Activated naive CD8-positive, alpha-beta T cell (primary cell): ENCODE measurements around the gene RNASE9.
"Not testable (repeated sequence)": the region's sequence is repeated elsewhere in the genome, so short reads cannot be mapped to it uniquely, and the experiment has no call there.

Experiments used
- H3K27ac Mint-ChIP-seq: one replicate; pipeline ENCODE4 v1.8.0; 2021; ENCODE audit warnings: mixed read lengths
- H3K27me3 Mint-ChIP-seq: one replicate; pipeline ENCODE4 v1.8.0; 2021; ENCODE audit warnings: mixed read lengths
- H3K36me3 Mint-ChIP-seq: one replicate; pipeline ENCODE4 v1.8.0; 2021; ENCODE audit warnings: mixed read lengths
- H3K4me1 Mint-ChIP-seq: one replicate; pipeline ENCODE4 v1.8.0; 2021; ENCODE audit warnings: low read depth, mixed read lengths
- H3K4me3 Mint-ChIP-seq: one replicate; pipeline ENCODE4 v1.8.0; 2021; ENCODE audit warnings: mild to moderate bottlenecking, mixed read lengths
- H3K9me3 Mint-ChIP-seq: one replicate; pipeline ENCODE4 v1.8.0; 2021; ENCODE audit warnings: low read depth, mixed read lengths

The RNASE9 gene

GRCh38 chr14:20587489-20588154 lies 26.8 kb upstream of the RNASE9 start, which contains the start of gene RNASE11:
TSS of gene RNASE11 (minus strand) at chr14:20588001.
- Mint-ChIP-seq H3K9me3 (no peaks in the 10 kb centered on the region), H3K27ac (no peak within 1 kb of the TSS), H3K4me3 (no peak within 1 kb of the TSS), H3K36me3 (no peaks in the 10 kb centered on the region), H3K27me3 (peaks cover 7% of the 10 kb centered on the region), H3K4me1 (no peaks in the 10 kb centered on the region)

- Mint-ChIP-seq H3K9me3 (no peaks in the 10 kb centered on the region), H3K4me1 (no peaks in the 10 kb centered on the region), H3K36me3 (no peaks in the 10 kb centered on the region), H3K27ac (no peak overlapping the region), H3K27me3 (peaks cover 7% of the 10 kb centered on the region), H3K4me3 (no peak overlapping the region)
Observed at GRCh38 chr14:20583908-20584307, 23.1 kb upstream of the RNASE9 start.

GRCh38 chr14:20583142-20583541 lies 22.3 kb upstream of the RNASE9 start:
- Mint-ChIP-seq H3K27me3 (peaks cover 7% of the 10 kb centered on the region), H3K36me3 (no peaks in the 10 kb centered on the region), H3K4me1 (no peaks in the 10 kb centered on the region), H3K27ac (no peak overlapping the region), H3K4me3 (no peak overlapping the region), H3K9me3 (no peaks in the 10 kb centered on the region)

GRCh38 chr14:20580242-20580641 lies 19.4 kb upstream of the RNASE9 start:
- H3K4me1 Mint-ChIP-seq = no peaks in the 10 kb centered on the region
- peaks cover 2% of the 10 kb centered on the region for H3K27me3 Mint-ChIP-seq
- no peak overlapping the region for H3K4me3 Mint-ChIP-seq
- no peak overlapping the region for H3K27ac Mint-ChIP-seq
- no peaks in the 10 kb centered on the region for H3K9me3 Mint-ChIP-seq
- no peaks in the 10 kb centered on the region for H3K36me3 Mint-ChIP-seq

GRCh38 chr14:20578784-20579502 lies 18.1 kb upstream of the RNASE9 start:
- Mint-ChIP-seq H3K27me3 (peaks cover 2% of the 10 kb centered on the region), H3K36me3 (no peaks in the 10 kb centered on the region)

GRCh38 chr14:20578325-20578724 lies 17.5 kb upstream of the RNASE9 start:
- Mint-ChIP-seq H3K27me3 (no peaks in the 10 kb centered on the region), H3K4me3 (no peak overlapping the region), H3K4me1 (no peaks in the 10 kb centered on the region), H3K9me3 (no peaks in the 10 kb centered on the region), H3K36me3 (no peaks in the 10 kb centered on the region), H3K27ac (no peak overlapping the region)

More at GRCh38 chr14:20578784-20579502, 18.1 kb upstream of the RNASE9 start:
- Mint-ChIP-seq H3K9me3 (no peaks in the 10 kb centered on the region), H3K4me1 (no peaks in the 10 kb centered on the region), H3K27ac (no peak overlapping the region), H3K4me3 (no peak overlapping the region)

GRCh38 chr14:20572382-20572990 lies 11.6 kb upstream of the RNASE9 start:
- H3K9me3 Mint-ChIP-seq, H3K4me3 Mint-ChIP-seq, H3K27ac Mint-ChIP-seq, H3K36me3 Mint-ChIP-seq, H3K27me3 Mint-ChIP-seq, H3K4me1 Mint-ChIP-seq: not testable (repeated sequence)

- not testable (repeated sequence) for H3K27me3 Mint-ChIP-seq, H3K27ac Mint-ChIP-seq, H3K4me3 Mint-ChIP-seq, H3K36me3 Mint-ChIP-seq, H3K9me3 Mint-ChIP-seq
- peaks cover 11% of the 10 kb centered on the region for H3K4me1 Mint-ChIP-seq
Observed at GRCh38 chr14:20570720-20571119, 9.9 kb upstream of the RNASE9 start.

- H3K27me3 Mint-ChIP-seq, H3K27ac Mint-ChIP-seq, H3K36me3 Mint-ChIP-seq, H3K9me3 Mint-ChIP-seq, H3K4me3 Mint-ChIP-seq: not testable (repeated sequence)
- H3K4me1 Mint-ChIP-seq = peaks cover 11% of the 10 kb centered on the region
Observed at GRCh38 chr14:20569865-20570264, 9.0 kb upstream of the RNASE9 start.

- Mint-ChIP-seq H3K4me3 (no peak overlapping the region), H3K27me3 (no peaks in the 10 kb centered on the region), H3K27ac (no peak overlapping the region), H3K4me1 (peaks cover 11% of the 10 kb centered on the region), H3K36me3 (peaks cover 3% of the 10 kb centered on the region), H3K9me3 (no peaks in the 10 kb centered on the region)
Observed at GRCh38 chr14:20569066-20569465, 8.2 kb upstream of the RNASE9 start.

- Mint-ChIP-seq H3K9me3 (no peaks in the 10 kb centered on the region), H3K27me3 (no peaks in the 10 kb centered on the region), H3K4me3 (no peak overlapping the region), H3K4me1 (peaks cover 11% of the 10 kb centered on the region), H3K36me3 (peaks cover 3% of the 10 kb centered on the region), H3K27ac (no peak overlapping the region)
Observed at GRCh38 chr14:20568393-20568792, 7.5 kb upstream of the RNASE9 start.

- H3K9me3 Mint-ChIP-seq, H3K4me3 Mint-ChIP-seq: not testable (repeated sequence)
Observed at GRCh38 chr14:20567199-20567598, 6.4 kb upstream of the RNASE9 start.

GRCh38 chr14:20564501-20564997 lies 3.7 kb upstream of the RNASE9 start:
- Mint-ChIP-seq H3K4me1 (peaks cover 11% of the 10 kb centered on the region), H3K27ac (no peak overlapping the region), H3K4me3 (no peak overlapping the region), H3K27me3 (no peaks in the 10 kb centered on the region), H3K9me3 (no peaks in the 10 kb centered on the region), H3K36me3 (peaks cover 3% of the 10 kb centered on the region)

More at GRCh38 chr14:20567199-20567598, 6.4 kb upstream of the RNASE9 start:
- H3K36me3 Mint-ChIP-seq, H3K27me3 Mint-ChIP-seq, H3K27ac Mint-ChIP-seq: not testable (repeated sequence)
- H3K4me1 Mint-ChIP-seq = peaks cover 11% of the 10 kb centered on the region

GRCh38 chr14:20563971-20564370 lies 3.1 kb upstream of the RNASE9 start:
- Mint-ChIP-seq H3K36me3 (peaks cover 3% of the 10 kb centered on the region), H3K4me3 (no peak overlapping the region), H3K4me1 (peaks cover 11% of the 10 kb centered on the region), H3K27me3 (no peaks in the 10 kb centered on the region), H3K27ac (no peak overlapping the region), H3K9me3 (no peaks in the 10 kb centered on the region)

- Mint-ChIP-seq H3K27ac (no peak overlapping the region), H3K36me3 (no peaks in the 10 kb centered on the region), H3K4me1 (no peaks in the 10 kb centered on the region), H3K4me3 (no peak overlapping the region), H3K27me3 (peaks cover 2% of the 10 kb centered on the region), H3K9me3 (no peaks in the 10 kb centered on the region)
Observed at GRCh38 chr14:20559461-20559904, 1.4 kb downstream of the RNASE9 start.
